Esophagus squamous epithelium (tissue), 4 donors: Measurements from ENCODE around the gene B2M.

ENCODE experiments used
- CTCF ChIP-seq, 6 experiments: fragments of 450-650 bp in 4 of 6; fragments of 200-600 bp in 2 of 6; sonication (generic) in 2 of 6; IDR thresholded peaks; one replicate each; pipeline ENCODE4 v1.5.1; 2016 to 2019; ENCODE audit warnings: antibody characterized with exemption in 6 of 6, mild to moderate bottlenecking in 4 of 6, moderate library complexity in 4 of 6
- POLR2A ChIP-seq, 4 donors: fragments of 450-650 bp; IDR thresholded peaks; one replicate each; pipeline ENCODE4 v1.6.1; 2017; ENCODE audit warnings: antibody characterized with exemption in 4 of 4, mild to moderate bottlenecking in 4 of 4, moderate library complexity in 3 of 4

- TF ChIP-seq POLR2A (IDR thresholded peaks at IDR 0.05) (no peak), CTCF (IDR thresholded peaks at IDR 0.05) (no peak)
These were observed 23.6 kb downstream of the B2M start for GRCh38 chr15:44734839-44735481.
